ENCODE results near the gene CCSER1.
"Not testable (repeated sequence)": the region's sequence is repeated elsewhere in the genome, so short reads cannot be mapped to it uniquely, and the experiment has no call there.

Gene CCSER1

DNA sequence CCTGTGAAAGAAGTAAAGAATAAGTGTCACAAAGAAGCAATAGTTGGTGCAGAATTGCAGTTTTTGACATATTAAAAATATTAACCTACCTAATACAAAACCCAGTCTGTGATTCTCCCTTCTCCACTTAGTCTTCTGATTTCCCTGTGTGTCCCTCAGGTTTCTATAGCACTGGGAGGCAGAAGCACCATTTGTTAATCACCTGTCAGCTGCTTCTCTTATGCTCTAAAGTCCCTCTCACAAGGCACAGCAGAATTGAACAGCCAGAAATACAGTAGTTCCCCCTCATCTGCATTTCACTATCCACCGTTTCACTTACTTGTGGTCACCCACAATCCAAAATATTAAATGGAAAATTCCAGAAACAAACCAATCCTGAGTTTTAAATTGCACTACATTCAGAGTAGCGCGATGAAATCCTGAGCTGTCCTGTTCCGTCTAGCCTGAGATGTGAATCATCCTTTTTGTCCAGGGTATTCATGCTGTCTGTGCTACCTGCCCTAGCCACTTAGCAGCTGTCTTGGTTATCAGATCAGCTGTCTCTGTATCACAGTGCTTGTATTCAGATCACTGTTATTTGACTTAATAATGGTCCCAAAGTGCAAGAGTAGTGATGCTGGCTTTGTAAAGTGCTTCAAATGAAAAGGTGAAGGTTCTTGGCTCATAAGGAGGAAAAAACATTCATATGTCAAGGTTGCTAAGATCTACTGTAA lies 1192.5 kb downstream of the CCSER1 start:
- no peak for DNase-seq

DNA sequence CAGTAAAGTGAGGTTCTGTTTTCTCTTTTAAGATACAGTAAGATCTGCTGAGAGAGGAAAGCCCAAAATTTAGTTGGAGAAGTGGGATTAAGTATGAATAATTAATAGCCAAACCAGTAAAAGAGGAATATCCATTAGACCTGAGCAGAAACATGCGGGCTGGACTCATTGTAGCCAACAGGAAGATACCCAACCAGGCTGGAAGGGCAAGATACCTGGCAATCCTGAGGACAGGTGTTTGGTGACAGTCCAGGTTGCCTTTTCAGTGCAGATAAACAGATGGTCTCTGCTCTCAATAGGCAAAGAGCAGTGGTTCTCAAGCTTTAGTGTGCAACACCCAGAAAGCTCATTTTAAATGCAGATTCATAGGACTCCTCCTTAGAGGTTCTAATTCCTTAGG lies 1195.8 kb downstream of the CCSER1 start:
- DNase-seq, result no peak

DNA sequence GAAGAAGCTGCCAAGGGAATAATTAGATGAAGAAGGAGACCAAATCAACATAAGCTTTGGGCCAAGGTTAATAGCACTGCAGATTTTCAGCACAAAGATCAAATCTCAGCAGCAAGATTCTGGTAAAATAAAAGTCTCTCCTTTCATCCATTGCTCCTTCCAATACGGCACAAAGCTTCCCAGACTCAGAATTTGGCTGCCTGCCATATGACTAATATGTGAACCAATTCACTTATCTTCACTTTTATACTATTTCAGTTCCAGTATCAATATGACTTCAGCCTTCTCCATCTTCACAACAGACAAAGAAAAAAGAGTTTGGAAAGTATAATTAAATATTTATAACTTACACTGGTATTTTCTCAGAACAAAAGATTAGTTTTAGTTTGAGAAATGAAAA lies 1198.3 kb downstream of the CCSER1 start:
- no peak for DNase-seq

DNA sequence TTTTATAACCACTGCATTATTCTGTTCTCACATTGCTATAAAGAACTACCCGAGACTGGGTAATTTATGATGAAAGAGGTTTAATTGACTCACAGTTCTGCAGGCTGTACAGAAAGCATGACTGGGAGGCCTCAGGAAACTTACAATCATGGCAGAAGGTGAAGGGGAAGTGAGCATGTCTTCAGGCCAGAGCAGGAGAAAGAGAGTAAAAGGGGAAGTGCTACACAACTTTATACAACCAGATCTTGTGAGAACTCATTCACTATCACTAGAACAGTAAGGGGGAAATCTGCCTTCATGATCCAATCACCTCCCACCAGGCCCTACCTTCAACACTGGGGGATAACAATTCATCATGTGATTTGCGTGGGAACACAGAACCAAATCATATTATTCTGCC lies 1199.0 kb downstream of the CCSER1 start:
- DNase-seq, result not testable (repeated sequence)

DNA sequence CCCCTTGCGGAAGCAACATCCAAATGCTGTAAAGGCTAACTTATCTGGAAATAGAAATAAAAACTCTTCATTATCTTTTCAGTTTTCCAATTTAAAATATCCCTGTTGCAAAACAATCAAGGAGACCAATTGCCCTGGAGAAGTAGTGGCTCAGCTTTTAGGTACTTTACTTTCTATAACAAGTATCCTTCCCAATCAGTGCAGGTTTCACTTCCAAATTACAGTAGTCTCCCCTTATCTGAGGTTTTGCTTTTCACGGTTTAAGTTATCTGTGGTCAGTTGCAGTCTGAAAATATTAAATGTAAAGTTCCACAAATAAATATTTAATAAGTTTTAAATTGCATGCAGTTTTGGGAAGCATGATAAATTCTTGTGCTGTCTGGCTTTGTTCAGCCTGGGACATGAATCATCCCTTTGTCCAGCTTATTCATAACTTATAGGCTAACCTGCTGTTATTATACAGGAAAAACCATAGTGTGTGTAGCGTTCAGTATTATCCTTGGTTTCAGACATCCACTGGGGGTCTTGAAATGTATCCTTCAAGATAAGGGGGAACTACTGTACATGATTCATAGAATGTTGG lies 1203.5 kb downstream of the CCSER1 start:
- DNase-seq, result no peak

DNA sequence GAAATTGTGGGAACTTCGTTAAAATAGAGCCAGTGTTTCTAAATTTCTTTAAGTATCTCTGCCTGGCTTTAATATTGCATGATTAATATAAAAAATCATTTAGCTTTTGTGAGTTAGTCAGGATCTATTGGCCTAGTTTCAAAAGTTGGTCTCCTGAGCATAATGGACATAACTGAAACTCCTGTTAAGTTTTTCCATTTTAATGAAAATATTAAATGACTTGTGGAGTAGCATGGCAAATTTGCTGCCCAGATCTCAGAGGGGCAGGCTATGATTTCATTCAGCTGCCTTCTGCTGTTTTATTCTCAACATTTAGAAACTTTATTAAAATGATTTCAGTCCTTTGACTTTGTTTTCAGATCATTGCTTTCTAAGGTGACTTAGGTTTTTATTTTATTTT lies 1213.6 kb downstream of the CCSER1 start:
- DNase-seq, result no peak

DNA sequence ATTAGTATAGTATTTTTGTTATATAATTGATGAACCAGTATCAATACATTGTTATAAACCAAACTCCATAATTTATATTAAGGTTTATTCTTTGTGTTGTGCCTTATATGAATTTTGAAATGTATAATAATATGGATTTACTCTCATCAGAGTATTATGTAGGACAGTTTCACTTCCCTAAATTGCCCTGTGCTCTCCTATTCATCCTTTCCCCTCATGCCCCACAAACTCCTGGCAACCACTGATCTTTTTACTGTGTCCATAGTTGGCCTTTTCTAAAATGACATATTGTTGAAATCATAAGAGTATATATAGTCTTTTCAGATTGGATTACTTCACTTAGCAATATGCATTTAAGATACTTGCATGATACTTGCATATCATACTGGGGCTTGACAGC lies 1218.4 kb downstream of the CCSER1 start:
- DNase-seq, result no peak

DNA sequence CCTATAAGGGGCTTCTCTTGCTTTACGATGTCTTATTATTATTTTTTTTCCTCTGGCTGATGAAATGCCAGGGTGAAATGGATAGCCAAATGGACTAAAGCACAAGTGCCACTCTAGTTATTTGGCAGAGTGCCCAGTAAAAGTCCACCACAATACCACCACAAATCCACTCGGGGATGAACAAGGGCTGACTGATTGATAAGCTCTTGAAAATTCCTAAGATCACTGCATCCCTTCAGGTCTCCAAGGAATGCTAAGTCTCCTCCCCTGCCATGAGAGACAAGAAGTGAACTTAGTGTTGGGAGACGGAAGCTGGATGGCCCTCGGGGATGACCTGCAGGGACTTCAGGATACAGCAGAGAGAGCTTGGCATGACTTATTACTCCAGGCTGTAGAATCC lies 1229.3 kb downstream of the CCSER1 start:
- not testable (repeated sequence) for DNase-seq

DNA sequence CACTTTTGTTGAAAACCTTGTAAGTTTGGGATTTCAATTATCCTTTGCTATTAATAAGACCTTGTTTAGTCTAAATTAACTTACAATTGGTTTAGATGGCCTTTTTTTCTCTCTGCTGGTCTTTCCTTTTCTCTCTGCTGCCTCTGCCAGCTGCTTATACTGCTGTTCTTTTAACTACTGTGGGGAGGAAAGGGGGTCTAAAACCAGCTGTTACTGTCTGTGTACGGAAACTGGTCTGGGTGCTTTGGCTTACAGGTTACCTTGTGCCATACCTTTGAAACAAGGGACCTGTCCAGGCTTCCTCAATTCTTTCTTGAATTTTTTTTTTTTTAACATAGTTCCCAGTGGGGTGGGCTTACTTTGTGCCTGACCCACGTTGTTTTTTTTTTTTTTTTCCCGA lies 1230.8 kb downstream of the CCSER1 start:
- not testable (repeated sequence) for DNase-seq

DNA sequence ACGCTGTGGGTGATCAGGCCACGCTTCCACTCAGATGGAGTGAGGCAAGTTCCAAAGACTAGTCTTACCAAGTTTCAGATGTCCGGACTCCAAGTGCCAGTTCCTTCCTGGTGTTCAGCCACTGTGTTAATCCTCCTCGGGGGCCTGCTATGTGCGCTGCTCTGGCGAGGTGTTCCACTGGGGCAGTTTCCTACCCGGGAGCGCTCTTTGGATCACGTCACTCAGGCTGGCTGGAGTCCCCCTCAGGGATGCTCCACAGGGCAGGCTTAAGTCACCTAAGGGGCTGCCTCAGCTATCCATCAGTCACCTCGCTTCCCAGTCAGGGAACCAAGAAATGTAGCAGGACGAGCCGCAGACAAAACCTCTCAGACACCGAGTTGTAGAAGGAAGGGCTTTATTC lies 1231.4 kb downstream of the CCSER1 start:
- DNase-seq, result not testable (repeated sequence)

DNA sequence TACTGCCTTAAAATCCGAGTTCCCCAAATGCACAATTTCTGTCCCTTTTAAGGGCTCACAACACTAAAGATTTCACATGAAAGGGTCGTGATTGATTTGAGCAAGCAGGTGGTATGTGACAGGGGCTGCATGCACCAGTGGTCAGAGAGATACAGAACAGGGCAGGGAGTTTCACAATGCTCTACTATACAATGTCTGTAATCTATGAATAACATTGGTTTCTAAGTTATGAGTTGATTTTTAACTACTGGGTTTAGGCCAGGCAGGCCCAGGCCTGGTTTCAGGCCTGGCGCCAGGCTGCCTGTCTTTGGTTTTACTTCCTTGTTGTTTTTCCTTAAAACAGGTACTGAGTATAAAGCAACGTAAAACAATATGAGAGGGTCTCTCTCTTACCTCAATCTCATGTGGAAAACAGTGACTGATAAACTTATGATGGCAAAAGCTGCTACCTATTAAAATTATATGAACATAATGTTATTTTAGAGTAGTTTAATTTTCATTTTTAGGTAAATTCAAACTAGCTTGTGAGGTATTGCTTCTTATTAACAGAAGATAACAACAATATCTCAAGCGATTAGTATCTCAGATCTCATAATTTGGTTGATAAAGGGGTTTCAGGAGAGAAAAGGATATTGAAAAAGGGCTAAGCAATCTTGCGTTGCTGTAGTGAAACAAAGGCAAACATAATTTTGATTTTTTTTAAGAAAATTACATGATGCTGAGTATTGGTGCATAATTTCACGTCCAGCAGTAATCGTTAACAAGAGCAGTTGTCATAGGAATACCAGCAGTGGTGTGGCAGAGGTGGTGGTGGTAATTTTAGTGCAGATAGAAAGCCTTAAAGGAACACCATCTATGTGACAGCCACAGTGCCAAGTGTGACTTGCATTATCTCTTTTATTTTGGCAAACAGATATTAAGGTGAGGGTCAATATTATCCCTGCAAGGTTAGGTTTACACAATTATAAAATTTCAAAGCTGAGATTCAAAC lies 1232.1 kb downstream of the CCSER1 start:
- no peak for DNase-seq

DNA sequence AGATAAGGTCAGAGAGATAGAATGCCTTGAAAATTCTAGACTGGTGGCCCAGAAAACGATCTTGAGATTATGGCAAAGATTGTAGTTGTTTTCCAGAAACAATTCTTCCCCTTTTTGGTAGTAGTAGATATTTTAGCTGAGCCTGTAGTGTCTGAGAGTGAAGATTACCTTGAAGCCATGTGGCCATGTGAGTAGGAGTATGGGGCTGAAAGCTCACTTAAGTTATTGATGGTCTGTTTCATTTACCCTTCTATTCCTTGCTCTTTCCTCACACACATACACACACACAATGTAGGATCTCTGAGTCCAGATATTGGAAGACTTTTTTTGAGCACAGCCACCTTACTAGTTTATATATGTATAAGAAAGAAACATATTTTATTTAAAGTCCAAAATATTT lies 1234.9 kb downstream of the CCSER1 start:
- no peak for DNase-seq

DNA sequence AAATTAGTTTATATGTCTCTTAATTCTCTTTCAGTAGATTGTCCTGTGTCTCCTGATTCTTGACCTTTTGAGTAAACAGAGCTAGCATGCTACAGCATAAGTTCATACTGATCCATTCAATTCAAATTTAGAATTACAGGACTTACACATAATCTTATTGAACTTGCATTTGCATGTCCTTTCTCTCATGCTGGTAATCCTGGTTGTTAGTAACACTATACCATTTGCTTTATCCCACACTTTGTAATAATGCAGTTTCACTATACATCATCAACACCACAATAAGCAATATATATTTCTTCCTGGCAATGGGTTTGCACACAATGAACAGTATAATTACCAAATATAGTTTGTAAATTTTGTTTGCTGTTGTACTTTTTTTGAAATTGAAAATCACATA lies 1239.4 kb downstream of the CCSER1 start:
- DNase-seq, result no peak

DNA sequence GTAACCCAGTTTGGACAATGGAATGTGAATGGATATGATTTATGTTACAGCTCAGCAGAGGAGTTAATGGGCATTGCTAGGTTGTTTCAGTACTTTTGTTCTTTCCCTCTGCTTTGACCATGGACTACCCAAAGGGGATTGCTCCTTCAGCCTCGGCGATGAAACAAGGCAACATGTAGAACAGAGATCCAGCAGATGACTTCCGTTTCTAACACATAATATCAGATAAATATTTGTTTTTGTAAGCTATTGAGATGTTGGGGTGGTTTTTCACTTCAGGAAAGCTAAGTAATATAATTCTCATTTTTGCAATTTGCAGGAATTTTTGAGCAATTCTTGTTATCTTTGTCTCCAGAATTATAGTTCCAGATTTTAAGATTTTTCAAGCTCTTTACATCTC lies 1241.9 kb downstream of the CCSER1 start:
- DNase-seq, result no peak

DNA sequence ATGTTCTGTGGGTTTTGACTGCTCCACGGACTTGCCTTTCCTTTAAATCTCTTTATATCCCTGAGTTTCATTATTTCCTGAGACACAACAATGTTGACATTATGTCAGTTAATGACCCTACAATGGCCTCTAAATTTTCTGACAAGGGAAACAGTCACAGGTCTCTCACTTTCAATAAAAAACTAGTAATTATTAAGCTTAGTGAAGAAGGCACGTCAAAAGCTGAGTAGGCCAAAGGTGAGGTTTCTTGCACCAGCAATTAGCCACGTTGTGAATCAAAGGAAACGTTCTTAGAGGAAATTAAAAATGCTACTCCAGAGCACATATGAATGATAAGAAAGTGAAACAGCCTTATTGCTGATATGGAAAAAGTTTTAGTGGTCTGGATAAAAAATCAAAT lies 1246.4 kb downstream of the CCSER1 start:
- no peak for DNase-seq

DNA sequence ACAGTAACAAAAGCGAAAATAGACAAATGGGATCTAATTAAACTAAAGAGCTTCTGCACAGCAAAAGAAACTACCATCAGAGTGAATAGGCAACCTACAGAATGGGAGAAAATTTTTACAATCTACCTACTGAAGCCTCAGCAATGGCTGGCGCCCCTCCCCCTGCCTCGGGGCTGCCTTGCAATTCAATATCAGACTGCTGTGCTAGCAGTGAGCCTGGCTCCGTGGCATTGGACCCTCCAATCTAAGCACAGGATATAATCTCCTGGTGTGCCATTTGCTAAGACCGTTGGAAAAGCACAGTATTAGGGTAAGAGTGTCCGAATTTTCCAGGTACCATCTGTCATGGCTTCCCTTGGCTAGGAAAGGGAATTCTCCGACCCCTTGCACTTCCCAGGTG lies 1278.2 kb downstream of the CCSER1 start:
- DNase-seq, result not testable (repeated sequence)

DNA sequence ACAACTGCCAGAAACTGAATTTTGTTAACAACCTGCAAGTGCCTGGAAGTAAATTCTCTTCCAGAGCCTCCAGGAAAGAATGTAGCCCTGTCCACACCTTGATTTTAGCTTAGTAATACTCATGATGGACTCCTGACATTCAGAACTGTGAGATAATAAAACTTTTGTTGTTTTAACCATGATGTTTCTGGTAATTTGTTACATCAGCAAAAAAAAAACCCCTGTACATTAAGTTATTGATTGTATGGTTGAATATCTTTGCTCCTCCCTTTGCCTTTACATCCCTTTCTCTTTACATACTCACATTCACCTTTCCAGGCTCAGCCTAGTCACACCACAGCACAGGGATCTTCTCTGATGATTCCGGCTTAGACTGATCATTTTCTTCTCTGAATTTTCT lies 1294.8 kb downstream of the CCSER1 start:
- no peak for DNase-seq

DNA sequence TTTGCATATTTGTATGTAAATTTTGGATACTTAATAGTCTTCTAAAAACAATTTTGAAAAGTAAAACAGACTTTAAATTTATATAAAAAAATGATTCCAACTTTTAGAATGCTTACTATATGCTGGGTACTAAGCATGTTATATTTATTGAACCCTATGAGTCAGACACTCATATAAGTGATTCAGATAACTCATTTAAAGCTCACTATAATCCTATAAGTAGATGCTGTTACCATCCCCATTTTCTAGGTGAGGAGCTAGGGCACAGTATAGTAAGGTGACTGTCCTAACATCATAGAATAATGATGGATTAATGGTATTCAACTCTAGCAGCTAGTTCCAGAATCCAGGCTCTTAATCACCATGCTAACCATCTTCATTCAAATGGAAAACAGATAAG lies 1299.5 kb downstream of the CCSER1 start:
- no peak for DNase-seq

DNA sequence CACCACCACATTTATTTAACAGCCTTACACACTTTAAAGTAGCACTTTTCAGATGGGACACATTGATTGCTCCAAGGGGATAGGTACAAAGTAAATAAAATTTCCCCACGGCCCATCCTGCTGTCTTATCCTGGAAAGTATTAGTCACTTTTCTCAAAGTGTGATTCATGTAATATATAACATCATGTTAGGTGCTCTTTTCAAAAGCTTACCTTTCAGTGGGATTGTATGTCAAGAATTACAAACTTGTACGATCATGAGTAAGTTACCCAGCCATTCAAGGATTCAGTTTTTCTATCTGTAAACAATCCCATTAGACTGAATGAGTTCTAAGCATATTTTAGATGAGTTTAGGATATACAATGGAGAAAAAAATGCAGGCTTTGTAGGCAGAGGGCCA lies 1300.0 kb downstream of the CCSER1 start:
- DNase-seq, result no peak

DNA sequence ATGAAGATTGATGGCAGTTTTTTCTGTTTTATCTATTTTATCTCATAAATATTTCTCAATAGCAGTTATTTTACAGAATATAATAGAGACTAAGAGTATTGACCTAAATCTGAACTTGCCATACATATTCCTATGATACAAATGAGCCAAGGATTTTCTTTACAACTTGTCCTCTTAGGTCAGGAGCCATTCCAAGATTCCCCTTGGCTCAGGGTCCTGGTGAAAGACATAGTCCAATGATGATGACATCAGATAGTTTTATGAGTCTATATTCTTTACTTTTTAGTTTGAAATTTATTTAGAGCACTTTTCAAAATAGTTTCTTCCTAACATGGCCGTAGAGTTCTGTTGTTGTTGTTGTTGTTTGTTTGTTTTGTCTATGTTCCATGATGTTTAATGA lies 1307.4 kb downstream of the CCSER1 start:
- DNase-seq, result no peak

DNA sequence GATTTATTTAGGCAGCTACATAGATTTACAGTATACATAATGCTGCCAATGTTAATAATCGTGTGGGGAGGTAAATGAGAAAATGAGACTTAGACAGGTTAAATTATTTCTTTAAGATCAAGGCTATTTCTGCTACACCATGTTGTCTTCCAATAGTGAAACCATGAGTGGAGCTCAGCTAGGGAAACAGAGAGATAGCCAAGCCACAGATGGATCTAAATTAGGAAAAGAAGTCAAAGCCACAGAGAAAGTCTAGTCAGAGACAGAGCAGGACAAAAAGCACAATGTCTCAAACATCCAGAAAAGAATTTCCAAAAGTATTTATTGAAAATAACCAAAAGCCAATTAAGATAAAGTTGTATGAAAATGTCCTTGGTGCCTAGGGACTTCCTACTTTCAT lies 1309.4 kb downstream of the CCSER1 start:
- no peak for DNase-seq

DNA sequence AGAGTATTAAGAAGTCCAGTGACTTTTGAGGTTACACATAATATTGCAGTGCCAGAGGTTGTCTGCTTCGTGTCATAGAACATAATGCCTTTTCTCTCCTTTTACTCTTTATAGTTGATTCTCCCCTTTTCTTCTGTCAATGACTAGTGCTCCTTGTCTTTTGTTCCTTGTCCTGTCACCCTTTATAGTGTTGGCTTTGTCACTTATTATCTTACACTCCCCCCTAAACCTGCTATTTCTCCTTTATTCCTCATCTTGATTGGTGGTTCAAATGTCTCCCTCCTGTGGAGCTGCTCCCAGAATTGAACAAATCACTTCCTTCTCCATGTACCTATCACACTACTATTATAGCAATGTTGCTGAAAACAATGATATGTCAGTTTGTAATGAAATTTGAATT lies 1320.0 kb downstream of the CCSER1 start:
- DNase-seq, result no peak

DNA sequence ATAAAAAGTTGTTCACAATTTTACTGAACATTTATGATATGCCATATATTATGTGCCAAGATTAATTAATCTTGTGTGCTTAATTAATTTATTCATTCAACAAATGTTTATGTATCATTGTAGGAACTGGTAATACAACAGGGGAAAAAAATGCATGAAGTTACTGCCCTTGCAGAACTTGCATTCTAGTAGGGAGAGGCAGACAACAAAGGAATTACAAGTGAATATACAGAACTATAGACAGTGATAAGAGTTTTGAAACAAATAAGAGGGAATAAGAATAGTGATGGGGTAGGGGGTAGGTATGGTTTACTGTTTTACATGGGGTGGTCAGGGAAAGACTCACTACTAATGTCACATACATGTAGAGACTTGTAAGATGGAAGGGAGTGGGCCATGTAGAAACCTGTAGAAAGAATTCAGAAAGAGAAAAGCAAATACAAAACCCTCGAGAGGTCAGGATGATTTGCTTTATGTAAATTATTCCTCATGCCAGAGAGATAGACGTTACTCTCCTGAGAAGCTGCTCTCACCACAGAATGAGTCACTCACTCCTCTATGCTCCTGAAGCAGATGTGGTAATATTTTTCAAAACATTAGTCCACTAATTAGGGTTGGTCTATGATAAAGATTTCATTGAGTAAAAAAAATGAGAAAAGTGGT lies 1321.6 kb downstream of the CCSER1 start:
- no peak for DNase-seq
